Neuronal stem cell (in vitro differentiated cells): ENCODE measurements around the gene LGR4.

Source experiments
- DNase-seq: peaks from one replicate; pipeline ENCODE4 v3.0.0-alpha.2; 2013; ENCODE audit warnings: low spot score
- H2AFZ ChIP-seq: one replicate; pipeline ENCODE4 v1.6.1; 2013; ENCODE audit warnings: mild to moderate bottlenecking, low read length, inconsistent platforms
- H2AK5ac ChIP-seq: 2 replicates; pipeline ENCODE4 v1.6.1; 2013; ENCODE audit warnings: low read depth, mild to moderate bottlenecking, inconsistent platforms, low read length, moderate library complexity, mixed read lengths
- H2BK120ac ChIP-seq: 2 replicates; pipeline ENCODE4 v1.6.1; 2013; ENCODE audit warnings: low read depth, mild to moderate bottlenecking, inconsistent platforms, low read length, moderate library complexity, mixed read lengths
- H2BK12ac ChIP-seq: one replicate; pipeline ENCODE4 v1.6.1; 2013; ENCODE audit warnings: low read length, inconsistent platforms
- H2BK15ac ChIP-seq: 2 replicates; pipeline ENCODE4 v1.6.1; 2013; ENCODE audit warnings: mild to moderate bottlenecking, low read length, inconsistent platforms, mixed read lengths
- H2BK5ac ChIP-seq: one replicate; pipeline ENCODE4 v1.6.1; 2013; ENCODE audit warnings: inconsistent platforms, mild to moderate bottlenecking, low read length, moderate library complexity
- H3K14ac ChIP-seq: one replicate; pipeline ENCODE4 v1.6.1; 2013; ENCODE audit warnings: low read length, inconsistent platforms
- H3K18ac ChIP-seq: 2 replicates; pipeline ENCODE4 v1.6.1; 2013; ENCODE audit warnings: low read length, inconsistent platforms
- H3K23ac ChIP-seq: 2 replicates; pipeline ENCODE4 v1.6.1; 2013; ENCODE audit warnings: low read depth, mild to moderate bottlenecking, mixed read lengths, low read length, inconsistent platforms; ENCODE audit not compliant: poor library complexity
- H3K27ac ChIP-seq: replicated peaks from 3 replicates; pipeline ENCODE4 v1.5.1; 2013; ENCODE audit warnings: low read length, inconsistent platforms
- H3K27me3 ChIP-seq, 3 experiments: 2 replicates each; pipeline ENCODE4 v1.6.1; 2013; ENCODE audit warnings: low read length in 3 of 3, mild to moderate bottlenecking in 2 of 3, inconsistent platforms in 1 of 3, low read depth in 1 of 3, mixed read lengths in 1 of 3, moderate library complexity in 1 of 3; ENCODE audit not compliant: control insufficient read depth in 3 of 3, insufficient read depth in 3 of 3
- H3K36me3 ChIP-seq, 2 donors: replicated peaks in 1 of 2; 2 replicates each; pipeline ENCODE4 v1.6.1; 2013; ENCODE audit warnings: low read length in 2 of 2; ENCODE audit not compliant: control insufficient read depth in 2 of 2, insufficient read depth in 2 of 2
- H3K4ac ChIP-seq: 2 replicates; pipeline ENCODE4 v1.6.1; 2013; ENCODE audit warnings: inconsistent platforms, mild to moderate bottlenecking, low read length, moderate library complexity
- H3K4me1 ChIP-seq, 2 donors: 1 replicate in 1 of 2; 2 replicates in 1 of 2; pipeline ENCODE4 v1.6.1; 2013; ENCODE audit warnings: low read length in 2 of 2, low read depth in 1 of 2; ENCODE audit not compliant: control insufficient read depth in 2 of 2, insufficient read depth in 1 of 2
- H3K4me2 ChIP-seq: one replicate; pipeline ENCODE4 v1.6.1; 2013; ENCODE audit warnings: mild to moderate bottlenecking, low read length, inconsistent platforms; ENCODE audit not compliant: insufficient read depth, poor library complexity, severe bottlenecking
- H3K4me3 ChIP-seq, 2 donors: 2 replicates each; pipeline ENCODE4 v1.5.1; 2013; ENCODE audit warnings: low read length in 2 of 2, mild to moderate bottlenecking in 2 of 2, inconsistent platforms in 1 of 2, moderate library complexity in 1 of 2
- H3K79me1 ChIP-seq: one replicate; pipeline ENCODE4 v1.6.1; 2013; ENCODE audit warnings: low read depth, mild to moderate bottlenecking, inconsistent platforms, low read length, moderate library complexity
- H3K9ac ChIP-seq: one replicate; pipeline ENCODE4 v1.6.1; 2013; ENCODE audit warnings: mild to moderate bottlenecking, low read depth, low read length, inconsistent platforms; ENCODE audit not compliant: poor library complexity
- H3K9me3 ChIP-seq, 2 donors: replicated peaks in 1 of 2; 2 replicates each; pipeline versions ENCODE3 to v1.6.1; 2013; ENCODE audit warnings: low read length in 2 of 2, mild to moderate bottlenecking in 2 of 2, inconsistent platforms in 1 of 2, low read depth in 1 of 2, mixed read lengths in 1 of 2, moderate library complexity in 1 of 2; ENCODE audit not compliant: control insufficient read depth in 2 of 2, insufficient read depth in 1 of 2
- H4K8ac ChIP-seq: one replicate; pipeline ENCODE4 v1.6.1; 2013; ENCODE audit warnings: low read depth, mild to moderate bottlenecking, inconsistent platforms, low read length, moderate library complexity
- H4K91ac ChIP-seq: one replicate; pipeline ENCODE4 v1.6.1; 2013; ENCODE audit warnings: low read length, low read depth, mild to moderate bottlenecking, inconsistent platforms; ENCODE audit not compliant: poor library complexity
- WGBS, 2 donors: extraction: QIAGEN DNeasy Blood & Tissue Kit; methylation state at CpG; one replicate each; pipeline ENCODE4 v1.1.7; 2013; ENCODE audit warnings: missing lambda C conversion rate in 2 of 2, mixed read lengths in 1 of 2; ENCODE audit not compliant: insufficient read length in 2 of 2, insufficient replicate concordance in 1 of 2; ENCODE audit errors: extremely low coverage in 2 of 2; 5-methylcytosine and 5-hydroxymethylcytosine counted together

LGR4 gene

GRCh38 chr11:27412192-27412691, 60.3 kb downstream of the LGR4 start:
- Histone ChIP-seq H2BK15ac (no peak overlapping the region), H2BK5ac (no peak overlapping the region), H3K27ac (no peak overlapping the region), H4K8ac (no peak overlapping the region), H2BK12ac (no peak overlapping the region), H3K9me3 (no peaks in the 10 kb centered on the region), H2BK120ac (no peak overlapping the region), H3K4me1 (peaks cover 0 to 3% of the 10 kb centered on the region in 2 donors), H3K27me3 (no peaks in the 10 kb centered on the region), H2AK5ac (no peak overlapping the region), H3K14ac (no peak overlapping the region), H4K91ac (no peak overlapping the region), H2AFZ (no peak overlapping the region), H3K79me1 (no peaks in the 10 kb centered on the region), H3K23ac (no peak overlapping the region), H3K36me3 (peaks cover 2 to 30% of the 10 kb centered on the region in 2 donors), H3K4ac (no peak overlapping the region), H3K18ac (no peak overlapping the region), H3K4me2 (no peak overlapping the region), H3K9ac (no peak overlapping the region), H3K4me3 (no peak overlapping the region)
- DNase-seq = no peak

- no peak overlapping the region for H3K14ac ChIP-seq
- H3K4me2 ChIP-seq = no peak overlapping the region
- no peak overlapping the region for H4K91ac ChIP-seq
- H3K4me3 ChIP-seq = no peak overlapping the region
- no peak overlapping the region for H3K27ac ChIP-seq
- peaks cover 0 to 3% of the 10 kb centered on the region in 2 donors for H3K4me1 ChIP-seq
- no peak overlapping the region for H3K9ac ChIP-seq
- H3K23ac ChIP-seq = no peak overlapping the region
- no peaks in the 10 kb centered on the region for H3K79me1 ChIP-seq
- no peak overlapping the region for H3K4ac ChIP-seq
- no peak overlapping the region for H2BK12ac ChIP-seq
- no peak overlapping the region for H2BK15ac ChIP-seq
- H2BK5ac ChIP-seq = no peak overlapping the region
- no peak for DNase-seq
- H3K36me3 ChIP-seq = peaks cover 2 to 30% of the 10 kb centered on the region in 2 donors
- H3K9me3 ChIP-seq = no peaks in the 10 kb centered on the region
- no peak overlapping the region for H3K18ac ChIP-seq
- no peaks in the 10 kb centered on the region for H3K27me3 ChIP-seq
- H4K8ac ChIP-seq = no peak overlapping the region
- no peak overlapping the region for H2AK5ac ChIP-seq
- no peak overlapping the region for H2AFZ ChIP-seq
- no peak overlapping the region for H2BK120ac ChIP-seq
Observed at GRCh38 chr11:27411328-27411727, 61.3 kb downstream of the LGR4 start.

GRCh38 chr11:27410272-27410671, 62.3 kb downstream of the LGR4 start:
- no peaks in the 10 kb centered on the region for H3K9me3 ChIP-seq
- no peak overlapping the region for H2AFZ ChIP-seq
- H3K79me1 ChIP-seq = no peaks in the 10 kb centered on the region
- H2BK5ac ChIP-seq = no peak overlapping the region
- DNase-seq = no peak
- no peak overlapping the region for H3K18ac ChIP-seq
- no peak overlapping the region for H2AK5ac ChIP-seq
- peaks cover 2 to 30% of the 10 kb centered on the region in 2 donors for H3K36me3 ChIP-seq
- no peak overlapping the region for H3K9ac ChIP-seq
- H2BK15ac ChIP-seq = no peak overlapping the region
- no peak overlapping the region for H3K23ac ChIP-seq
- H3K4me1 ChIP-seq = peaks cover 0 to 3% of the 10 kb centered on the region in 2 donors
- no peak overlapping the region for H2BK120ac ChIP-seq
- no peak overlapping the region for H2BK12ac ChIP-seq
- WGBS, 2 donors = no CpG with 5 or more reads among the region's 1 CpG
- no peak overlapping the region for H3K4me3 ChIP-seq
- no peak overlapping the region for H3K4me2 ChIP-seq
- no peaks in the 10 kb centered on the region for H3K27me3 ChIP-seq
- H4K91ac ChIP-seq = no peak overlapping the region
- no peak overlapping the region for H4K8ac ChIP-seq
- H3K14ac ChIP-seq = no peak overlapping the region
- no peak overlapping the region for H3K27ac ChIP-seq
- no peak overlapping the region for H3K4ac ChIP-seq

- Histone ChIP-seq H4K91ac (no peak overlapping the region), H3K9me3 (no peaks in the 10 kb centered on the region), H3K27me3 (no peaks in the 10 kb centered on the region), H3K79me1 (no peaks in the 10 kb centered on the region), H3K36me3 (peaks cover 2 to 31% of the 10 kb centered on the region in 2 donors), H3K4me2 (no peak overlapping the region), H2BK15ac (no peak overlapping the region), H3K4me3 (no peak overlapping the region), H3K14ac (no peak overlapping the region), H3K9ac (no peak overlapping the region), H3K27ac (no peak overlapping the region), H3K18ac (no peak overlapping the region), H2BK120ac (no peak overlapping the region), H2BK12ac (no peak overlapping the region), H3K23ac (no peak overlapping the region), H3K4ac (no peak overlapping the region), H3K4me1 (peaks cover 0 to 3% of the 10 kb centered on the region in 2 donors), H2BK5ac (no peak overlapping the region), H2AK5ac (no peak overlapping the region), H2AFZ (no peak overlapping the region), H4K8ac (no peak overlapping the region)
- no CpG with 5 or more reads among the region's 2 CpGs for WGBS, 2 donors
- DNase-seq = no peak
Observed at GRCh38 chr11:27409742-27410141, 62.8 kb downstream of the LGR4 start.
